ENCODE data around the gene SMIM41. TPM values are rescaled to one million over a fixed set of nuclear protein-coding genes. Genes with fewer than 3 reads are reported as not detected.

The SMIM41 gene
- total RNA-seq, 1 donor from 2014 or later: not detected

GRCh38 chr12:52082669-52082987, 3.1 kb downstream of the SMIM41 start:
- no peak for DNase-seq (ENCODE audit: low read depth)
- TF ChIP-seq CTCF (conservative IDR thresholded peaks at IDR 0.05; ENCODE audit: low read depth, low read length): no peak
- H3K4me3 ChIP-seq (ENCODE audit: low read depth, low read length): no peak overlapping the region

GRCh38 chr12:52082988-52083637, 3.6 kb downstream of the SMIM41 start:
- DNase-seq (ENCODE audit: low read depth): no peak
- peak; percentile 98 for TF ChIP-seq CTCF (conservative IDR thresholded peaks at IDR 0.05; ENCODE audit: low read depth, low read length)
- H3K4me3 ChIP-seq (ENCODE audit: low read depth, low read length): no peak overlapping the region

DNA sequence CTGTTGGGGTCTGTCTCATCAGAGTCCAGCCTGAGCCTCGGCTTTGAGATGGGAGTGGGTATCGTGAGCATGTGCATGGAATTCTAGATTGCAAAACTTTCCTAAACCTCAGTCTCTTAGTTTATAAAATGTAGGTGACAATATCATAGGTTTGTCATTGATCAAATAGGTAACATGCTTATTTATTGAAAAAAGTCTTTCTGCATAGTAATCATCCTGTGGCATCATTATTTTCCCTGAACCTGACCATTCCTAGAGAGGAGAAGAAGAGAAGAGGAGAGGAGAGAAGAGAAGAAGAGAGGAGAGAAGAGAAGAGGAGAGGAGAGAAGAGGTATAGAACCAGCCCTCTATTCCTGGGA, 4.1 kb downstream of the SMIM41 start:
- TF ChIP-seq CTCF (conservative IDR thresholded peaks at IDR 0.05; ENCODE audit: low read depth, low read length): no peak
- no peak overlapping the region for H3K4me3 ChIP-seq (ENCODE audit: low read depth, low read length)

GRCh38 chr12:52084491-52085231, 5.2 kb downstream of the SMIM41 start:
- no peak overlapping the region for H3K4me3 ChIP-seq (ENCODE audit: low read depth, low read length)
- DNase-seq (ENCODE audit: low read depth): no peak
- TF ChIP-seq CTCF (conservative IDR thresholded peaks at IDR 0.05; ENCODE audit: low read depth, low read length): no peak

More for the DNA sequence above, 4.1 kb downstream of the SMIM41 start:
- DNase-seq (ENCODE audit: low read depth): no peak

DNA sequence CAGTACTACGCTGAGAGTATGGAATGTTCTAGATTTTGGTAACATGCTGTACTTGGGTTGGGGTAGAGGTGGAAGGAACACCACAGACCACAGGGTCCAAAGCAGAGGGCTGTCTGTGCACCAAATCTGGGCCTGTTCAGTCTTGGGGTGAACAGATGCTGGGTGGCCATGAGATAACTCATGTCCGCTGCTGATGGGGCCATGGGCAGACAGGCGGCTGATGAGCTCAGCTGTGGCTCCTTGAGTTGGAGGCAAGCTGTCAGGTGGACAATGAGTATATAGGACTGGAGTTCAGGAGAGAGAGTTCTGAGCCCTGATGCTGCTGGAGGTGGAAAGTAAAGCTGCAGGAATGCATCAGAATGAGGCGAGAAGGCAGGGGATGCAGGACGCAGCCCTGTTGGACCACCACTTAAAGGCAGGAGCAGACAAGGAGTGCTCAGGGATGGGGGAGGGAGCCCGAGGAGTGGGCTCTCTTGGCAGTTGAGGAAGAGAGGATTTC, 6.2 kb downstream of the SMIM41 start:
- no peak for DNase-seq (ENCODE audit: low read depth)
- no peak for TF ChIP-seq CTCF (conservative IDR thresholded peaks at IDR 0.05; ENCODE audit: low read depth, low read length)
- H3K4me3 ChIP-seq (ENCODE audit: low read depth, low read length): no peak overlapping the region

DNA sequence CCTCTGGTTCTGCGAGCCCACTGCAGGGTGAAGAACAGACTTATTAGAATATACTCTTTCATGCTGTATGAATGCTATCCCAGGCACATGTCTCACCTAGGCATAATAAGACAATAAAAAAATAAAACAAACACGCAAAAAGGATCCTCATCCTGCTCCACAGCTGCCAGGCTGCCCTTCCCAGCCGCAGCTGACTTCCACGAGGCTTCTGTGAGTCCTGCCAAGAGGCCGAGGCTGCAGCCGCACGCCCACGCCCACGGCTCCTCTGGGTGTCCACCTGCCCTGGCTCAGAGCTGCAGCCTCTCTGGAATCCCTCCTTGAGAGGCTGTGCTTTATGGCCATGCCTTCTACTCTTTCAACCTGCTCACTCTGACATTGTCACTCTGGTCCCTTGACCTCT, 6.9 kb downstream of the SMIM41 start:
- no peak for TF ChIP-seq CTCF (conservative IDR thresholded peaks at IDR 0.05; ENCODE audit: low read depth, low read length)
- DNase-seq (ENCODE audit: low read depth): no peak
- no peak overlapping the region for H3K4me3 ChIP-seq (ENCODE audit: low read depth, low read length)
